T-cell (primary cell): ENCODE results near the gene MUC3A. TPM values are rescaled to one million over a fixed set of nuclear protein-coding genes. Genes with fewer than 3 reads are reported as not detected.
"Not testable (repeated sequence)": the region's sequence is repeated elsewhere in the genome, so short reads cannot be mapped to it uniquely, and the experiment has no call there.

Experiments
- ATAC-seq, 4 experiments: fragments of 200-7000 bp in 3 of 4; fragments of 150-1000 bp in 1 of 4; cut with Tn5 transposase; replicated peaks in 1 of 4; 1 replicate in 3 of 4; 2 replicates in 1 of 4; pipeline ENCODE4 v1.10.0; 2021; ENCODE audit warnings: moderate library complexity in 3 of 4, mild to moderate bottlenecking in 2 of 4, moderate number of reproducible peaks in 1 of 4
- CTCF ChIA-PET, 2 donors: fragments of 300-600 bp; sonication (Branson Sonifier 250); formaldehyde crosslinking; loops; one replicate each; lab custom pipeline; 2022; ENCODE audit warnings: antibody characterized with exemption in 2 of 2; lab: Charles Lee
- POLR2A ChIA-PET, 2 donors: fragments of 300-600 bp; sonication (Branson Sonifier 250); formaldehyde crosslinking; loops; one replicate each; lab custom pipeline; 2022; ENCODE audit warnings: antibody characterized with exemption in 2 of 2; lab: Charles Lee
- DNase-seq, 35 experiments: peaks; one replicate each; pipeline versions ENCODE4 v3.0.0 to v3.0.0-alpha.2; 2013 to 2023
- H3K27ac ChIP-seq: one replicate; pipeline ENCODE4 v1.5.1; 2013; ENCODE audit warnings: low read length
- H3K27me3 ChIP-seq, 2 experiments: replicated peaks in 1 of 2; 1 replicate in 1 of 2; 2 replicates in 1 of 2; pipeline versions ENCODE4 v1.6.1 to v1.7.0; 2013; ENCODE audit warnings: low read length in 1 of 2, mixed read lengths in 1 of 2; ENCODE audit not compliant: control insufficient read depth in 2 of 2, insufficient read depth in 2 of 2; ENCODE audit errors: extremely low read depth in 1 of 2
- H3K36me3 ChIP-seq, 2 donors: 1 replicate in 1 of 2; 2 replicates in 1 of 2; pipeline versions ENCODE4 v1.6.1 to v1.7.0; 2013; ENCODE audit warnings: low read length in 1 of 2; ENCODE audit not compliant: control insufficient read depth in 2 of 2, insufficient read depth in 1 of 2; ENCODE audit errors: extremely low read depth in 1 of 2
- H3K4me1 ChIP-seq, 2 experiments: 1 replicate in 1 of 2; 2 replicates in 1 of 2; pipeline versions ENCODE4 v1.6.1 to v1.7.0; 2013; ENCODE audit warnings: low read length in 2 of 2, mixed read lengths in 1 of 2; ENCODE audit not compliant: insufficient read depth in 2 of 2, control insufficient read depth in 1 of 2; ENCODE audit errors: extremely low read depth in 1 of 2
- H3K4me3 ChIP-seq, 2 donors: 1 replicate in 1 of 2; 2 replicates in 1 of 2; pipeline versions ENCODE4 v1.5.1 to v1.7.0; 2013; ENCODE audit warnings: mild to moderate bottlenecking in 2 of 2, low read length in 1 of 2, moderate library complexity in 1 of 2; ENCODE audit not compliant: control insufficient read depth in 1 of 2; ENCODE audit errors: extremely low read depth in 1 of 2
- H3K9me3 ChIP-seq: 2 replicates; pipeline ENCODE4 v1.7.0; 2013
- H3K27ac Mint-ChIP-seq, 2 donors: one replicate each; pipeline ENCODE4 v1.8.0; 2020 to 2021; ENCODE audit warnings: mild to moderate bottlenecking in 2 of 2, mixed read lengths in 2 of 2
- H3K27me3 Mint-ChIP-seq, 2 donors: one replicate each; pipeline ENCODE4 v1.8.0; 2021 to 2022; ENCODE audit warnings: mixed read lengths in 2 of 2
- H3K36me3 Mint-ChIP-seq: one replicate; pipeline ENCODE4 v1.8.0; 2021; ENCODE audit warnings: mixed read lengths
- H3K4me1 Mint-ChIP-seq, 3 donors: one replicate each; pipeline ENCODE4 v1.8.0; 2020 to 2022; ENCODE audit warnings: mixed read lengths in 3 of 3, mild to moderate bottlenecking in 1 of 3
- H3K4me3 Mint-ChIP-seq, 3 donors: one replicate each; pipeline ENCODE4 v1.8.0; 2020 to 2022; ENCODE audit warnings: mild to moderate bottlenecking in 3 of 3, mixed read lengths in 3 of 3, moderate library complexity in 3 of 3
- H3K9me3 Mint-ChIP-seq, 3 donors: one replicate each; pipeline ENCODE4 v1.8.0; 2020 to 2022; ENCODE audit warnings: mixed read lengths in 3 of 3
- WGBS: methylation state at CpG from one replicate; pipeline ENCODE4 v1.1.5; 2013; ENCODE audit warnings: missing lambda C conversion rate; ENCODE audit not compliant: insufficient coverage; 5-methylcytosine and 5-hydroxymethylcytosine counted together
- total RNA-seq, 35 experiments: library from RNA in 6 of 35; stranded (reverse) in 6 of 35; fragments of 120-200 nt in 1 of 35; gene quantifications; one replicate each; pipeline versions ENCODE4 v1.2.1 to v1.2.4 and lab custom pipeline; 2013 to 2026

The MUC3A gene
- total RNA-seq, 5 donors from 2014 or later (not counting 1 experiment from before 2014, with no cell fraction given), result 0.10 to 0.25 (median 0.18) TPM; not detected in 2

DNA sequence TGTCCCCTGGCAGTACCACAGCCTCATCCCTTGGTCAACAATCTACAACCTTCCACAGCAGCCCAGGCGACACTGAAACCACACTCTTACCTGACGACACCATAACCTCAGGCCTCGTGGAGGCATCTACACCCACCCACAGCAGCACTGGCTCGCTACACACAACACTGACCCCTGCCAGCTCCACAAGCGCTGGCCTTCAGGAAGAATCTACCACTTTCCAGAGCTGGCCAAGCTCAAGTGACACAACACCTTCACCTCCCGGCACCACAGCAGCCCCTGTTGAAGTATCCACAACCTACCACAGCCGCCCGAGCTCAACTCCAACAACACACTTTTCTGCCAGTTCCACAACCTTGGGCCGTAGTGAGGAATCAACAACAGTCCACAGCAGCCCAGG, 50.0 kb downstream of the MUC3A start:
- H3K4me3 Mint-ChIP-seq, CTCF ChIA-PET, POLR2A ChIA-PET, H3K4me1 Mint-ChIP-seq, H3K27ac ChIP-seq, H3K27me3 Mint-ChIP-seq, DNase-seq, H3K4me1 ChIP-seq, H3K27ac Mint-ChIP-seq, H3K9me3 Mint-ChIP-seq, H3K36me3 ChIP-seq, H3K27me3 ChIP-seq, H3K36me3 Mint-ChIP-seq, H3K4me3 ChIP-seq, H3K9me3 ChIP-seq: not testable (repeated sequence)
- peak in 2 of 4 experiments; percentile 13 to 34 for ATAC-seq
- WGBS, result no CpG with 5 or more reads among the region's 9 CpGs

DNA sequence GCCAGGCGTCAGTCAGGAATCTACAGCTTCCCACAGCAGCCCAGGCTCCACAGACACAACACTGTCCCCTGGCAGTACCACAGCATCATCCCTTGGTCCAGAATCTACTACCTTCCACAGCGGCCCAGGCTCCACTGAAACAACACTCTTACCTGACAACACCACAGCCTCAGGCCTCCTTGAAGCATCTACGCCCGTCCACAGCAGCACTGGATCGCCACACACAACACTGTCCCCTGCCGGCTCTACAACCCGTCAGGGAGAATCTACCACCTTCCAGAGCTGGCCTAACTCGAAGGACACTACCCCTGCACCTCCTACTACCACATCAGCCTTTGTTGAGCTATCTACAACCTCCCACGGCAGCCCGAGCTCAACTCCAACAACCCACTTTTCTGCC, 50.7 kb downstream of the MUC3A start:
- H3K36me3 ChIP-seq, H3K27ac Mint-ChIP-seq, H3K4me3 ChIP-seq, H3K4me1 ChIP-seq, H3K9me3 ChIP-seq, H3K27ac ChIP-seq, H3K4me1 Mint-ChIP-seq, H3K4me3 Mint-ChIP-seq, H3K27me3 Mint-ChIP-seq, H3K9me3 Mint-ChIP-seq, ATAC-seq, H3K27me3 ChIP-seq, H3K36me3 Mint-ChIP-seq, CTCF ChIA-PET, POLR2A ChIA-PET: not testable (repeated sequence)
- peak in 2 of 35 experiments; percentile 12 to 14 for DNase-seq
- 67% methylated on average over 4 of the region's 10 CpGs for WGBS

DNA sequence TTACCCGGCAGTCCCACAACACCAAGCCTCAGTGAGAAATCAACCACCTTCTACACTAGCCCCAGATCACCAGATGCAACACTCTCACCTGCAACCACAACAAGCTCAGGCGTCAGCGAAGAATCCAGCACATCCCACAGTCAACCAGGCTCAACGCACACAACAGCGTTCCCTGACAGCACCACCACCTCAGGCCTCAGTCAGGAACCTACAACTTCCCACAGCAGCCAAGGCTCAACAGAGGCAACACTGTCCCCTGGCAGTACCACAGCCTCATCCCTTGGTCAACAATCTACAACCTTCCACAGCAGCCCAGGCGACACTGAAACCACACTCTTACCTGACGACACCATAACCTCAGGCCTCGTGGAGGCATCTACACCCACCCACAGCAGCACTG, 53.0 kb downstream of the MUC3A start:
- H3K9me3 ChIP-seq, POLR2A ChIA-PET, H3K9me3 Mint-ChIP-seq, DNase-seq, ATAC-seq, H3K4me3 Mint-ChIP-seq, CTCF ChIA-PET, H3K4me1 Mint-ChIP-seq, H3K36me3 Mint-ChIP-seq, H3K4me3 ChIP-seq, H3K36me3 ChIP-seq, H3K27ac Mint-ChIP-seq, H3K4me1 ChIP-seq, H3K27me3 ChIP-seq, H3K27me3 Mint-ChIP-seq, H3K27ac ChIP-seq: not testable (repeated sequence)
- WGBS, result no CpG with 5 or more reads among the region's 8 CpGs

DNA sequence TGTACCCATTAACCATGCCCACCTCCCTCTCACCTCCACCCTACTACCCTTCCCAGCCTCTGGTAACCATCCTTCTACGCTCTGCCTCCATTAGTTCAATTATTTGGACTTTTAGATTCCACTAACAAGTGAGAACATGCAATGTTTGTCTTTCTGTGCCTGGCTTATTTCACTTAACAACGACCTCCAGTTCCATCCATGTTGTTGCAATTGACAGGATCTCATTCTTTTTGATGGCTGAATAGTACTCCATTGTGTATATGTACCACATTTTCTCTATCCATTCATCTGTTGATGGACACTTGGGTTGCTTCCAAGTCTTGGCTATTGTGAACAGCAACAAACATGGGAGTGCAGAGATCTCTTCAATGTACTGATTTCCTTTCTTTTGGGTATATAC, 58.0 kb downstream of the MUC3A start:
- POLR2A ChIA-PET, ATAC-seq, H3K9me3 ChIP-seq, H3K9me3 Mint-ChIP-seq, H3K27ac Mint-ChIP-seq, H3K4me1 Mint-ChIP-seq, H3K27ac ChIP-seq, DNase-seq, H3K4me3 ChIP-seq, H3K4me1 ChIP-seq, H3K36me3 ChIP-seq, H3K4me3 Mint-ChIP-seq, H3K27me3 ChIP-seq, CTCF ChIA-PET: not testable (repeated sequence)
- 100% methylated on average over 1 of the region's 2 CpGs for WGBS
- H3K27me3 Mint-ChIP-seq, result peaks cover 0 to 13% of the 10 kb centered on the region in 2 donors
- H3K36me3 Mint-ChIP-seq, result peaks cover 21% of the 10 kb centered on the region

GRCh38 chr7:101009629-101010028, 60.3 kb downstream of the MUC3A start:
- Mint-ChIP-seq H3K4me1 (no peaks in the 10 kb centered on the region), H3K9me3 (no peaks in the 10 kb centered on the region), H3K27me3 (peaks cover 0 to 13% of the 10 kb centered on the region in 2 donors), H3K36me3 (peaks cover 32% of the 10 kb centered on the region), H3K4me3 (no peak overlapping the region), H3K27ac (no peak overlapping the region)
- Histone ChIP-seq H3K36me3 (no peaks in the 10 kb centered on the region), H3K27ac (no peak overlapping the region), H3K27me3 (peaks cover 0 to 7% of the 10 kb centered on the region in 2 experiments), H3K4me1 (no peaks in the 10 kb centered on the region), H3K9me3 (no peaks in the 10 kb centered on the region), H3K4me3 (no peak overlapping the region)
- WGBS, result 89% methylated on average over 3 of the region's 5 CpGs
- ChIA-PET POLR2A (no interaction called here), CTCF (no interaction called here)
- ATAC-seq, result no peak
- no peak for DNase-seq

DNA sequence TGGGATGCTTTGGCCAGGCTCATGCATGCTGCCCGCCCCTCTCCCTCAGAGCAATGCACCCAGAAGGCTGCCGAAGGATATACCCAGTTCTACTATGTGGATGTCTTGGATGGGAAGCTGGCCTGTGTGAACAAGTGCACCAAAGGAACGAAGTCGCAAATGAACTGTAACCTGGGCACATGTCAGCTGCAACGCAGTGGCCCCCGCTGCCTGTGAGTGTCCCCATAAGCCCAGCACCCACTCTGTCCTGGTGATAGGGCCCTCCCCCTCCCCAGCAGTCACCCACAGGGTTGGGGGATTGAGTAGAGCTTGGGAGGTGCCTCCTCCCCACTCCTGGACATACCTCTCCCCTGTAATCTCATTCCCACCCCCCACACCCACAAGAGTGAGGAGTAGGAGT, 63.6 kb downstream of the MUC3A start:
- Histone ChIP-seq H3K36me3 (no peaks in the 10 kb centered on the region), H3K4me3 (no peak overlapping the region), H3K27me3 (peaks cover 0 to 21% of the 10 kb centered on the region in 2 experiments), H3K27ac (no peak overlapping the region), H3K9me3 (no peaks in the 10 kb centered on the region), H3K4me1 (peaks cover 2 to 22% of the 10 kb centered on the region in 2 experiments)
- H3K27ac Mint-ChIP-seq, result no peak overlapping the region
- ATAC-seq (no peak), DNase-seq (no peak)
- CTCF ChIA-PET, result no interaction called here
- peaks cover 37% of the 10 kb centered on the region for H3K36me3 Mint-ChIP-seq
- H3K4me1 Mint-ChIP-seq, result peaks cover 12 to 23% (median 15%) of the 10 kb centered on the region in 3 donors
- no peak overlapping the region for H3K4me3 Mint-ChIP-seq
- no peaks in the 10 kb centered on the region for H3K9me3 Mint-ChIP-seq
- peaks cover 0 to 16% of the 10 kb centered on the region in 2 donors for H3K27me3 Mint-ChIP-seq
- POLR2A ChIA-PET, result no interaction called here
- WGBS, result 95% methylated on average over 3 of the region's 6 CpGs

DNA sequence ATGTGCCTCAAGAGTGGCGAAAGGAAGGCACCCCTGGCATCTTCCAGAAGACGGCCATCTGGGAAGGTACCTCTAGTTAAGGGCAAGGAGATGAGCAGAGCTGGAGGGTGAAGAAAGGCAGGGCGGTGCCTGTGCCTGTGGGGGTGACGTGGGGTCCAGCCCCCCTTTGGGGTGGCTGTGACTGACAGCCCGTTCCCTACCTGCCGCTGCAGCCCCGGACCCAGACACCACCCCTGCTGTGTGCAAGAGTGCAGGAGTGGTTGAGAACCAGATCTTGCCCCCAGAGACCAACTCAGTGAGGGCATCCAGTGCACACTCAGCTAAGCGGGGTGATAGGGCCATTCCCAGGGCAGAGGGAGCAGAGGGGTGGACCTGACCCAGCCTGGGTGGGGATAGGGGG, 66.3 kb downstream of the MUC3A start:
- ChIA-PET POLR2A (no interaction called here), CTCF (no interaction called here)
- Mint-ChIP-seq H3K4me3 (peak overlapping the region; percentile 48 to 93 (median 81)), H3K27me3 (peaks cover 0 to 10% of the 10 kb centered on the region in 2 donors), H3K36me3 (peaks cover 25% of the 10 kb centered on the region), H3K27ac (peak overlapping the region in 1 of 2 donors; percentile 72), H3K9me3 (no peaks in the 10 kb centered on the region), H3K4me1 (peaks cover 15 to 28% (median 18%) of the 10 kb centered on the region in 3 donors)
- Histone ChIP-seq H3K36me3 (no peaks in the 10 kb centered on the region), H3K4me3 (no peak overlapping the region), H3K9me3 (no peaks in the 10 kb centered on the region), H3K4me1 (peaks cover 2 to 33% of the 10 kb centered on the region in 2 experiments), H3K27ac (no peak overlapping the region), H3K27me3 (peaks cover 0 to 30% of the 10 kb centered on the region in 2 experiments)
- 86% methylated on average over 6 of the region's 8 CpGs for WGBS
- no peak for ATAC-seq
- DNase-seq, result no peak
